Upper lobe of left lung (tissue), 6 donors: ENCODE data around the gene PPP2R2D. TPM values are rescaled to one million over a fixed set of nuclear protein-coding genes. Genes with fewer than 3 reads are reported as not detected.
A peak's percentile ranks its signal among the peaks of the same experiment; 100 is the strongest.

Source experiments
- ATAC-seq, 2 donors: fragments of 200-7000 bp; cut with Tn5 transposase; one replicate each; pipeline ENCODE4 v1.9.1; 2022; ENCODE audit warnings: mild to moderate bottlenecking in 2 of 2, moderate library complexity in 2 of 2; ENCODE audit not compliant: low FRiP score in 2 of 2
- DNase-seq, 2 donors: peaks; one replicate each; pipeline ENCODE4 v3.0.0-alpha.2; 2019 to 2020
- H3K27ac ChIP-seq, 4 donors: fragments of 200-600 bp; sonication (generic); one replicate each; pipeline ENCODE4 v1.5.1; 2016 to 2019
- H3K27me3 ChIP-seq, 4 donors: fragments of 200-600 bp; sonication (generic); one replicate each; pipeline ENCODE4 v1.5.1; 2017 to 2019
- H3K36me3 ChIP-seq, 4 donors: fragments of 200-600 bp; sonication (generic); one replicate each; pipeline ENCODE4 v1.5.1; 2016 to 2019
- H3K4me1 ChIP-seq, 4 donors: fragments of 200-600 bp; sonication (generic); one replicate each; pipeline ENCODE4 v1.5.1; 2018 to 2019
- H3K4me3 ChIP-seq, 4 donors: fragments of 200-600 bp; sonication (generic); one replicate each; pipeline ENCODE4 v1.5.1; 2017 to 2019; ENCODE audit warnings: mild to moderate bottlenecking in 2 of 4, moderate library complexity in 1 of 4
- H3K9me3 ChIP-seq, 4 donors: fragments of 200-600 bp; sonication (generic); one replicate each; pipeline ENCODE4 v1.5.1; 2018 to 2019
- EP300 ChIP-seq, 4 donors: sonication (generic); formaldehyde crosslinking; IDR thresholded peaks; one replicate each; pipeline ENCODE4 v1.5.1; 2017; ENCODE audit warnings: antibody characterized with exemption in 4 of 4, control low read depth in 2 of 4
- POLR2A ChIP-seq, 4 donors: fragments of 450-650 bp; IDR thresholded peaks; one replicate each; pipeline ENCODE4 v1.5.1; 2016 to 2017; ENCODE audit warnings: antibody characterized with exemption in 4 of 4, mild to moderate bottlenecking in 2 of 4
- POLR2AphosphoS5 ChIP-seq, 2 donors: sonication (generic); formaldehyde crosslinking; IDR thresholded peaks; one replicate each; pipeline ENCODE4 v1.5.1; 2017; ENCODE audit warnings: antibody characterized with exemption in 2 of 2
- WGBS, 2 donors: methylation state at CpG; one replicate each; pipeline ENCODE4 v1.1.5; 2017 to 2018; 5-methylcytosine and 5-hydroxymethylcytosine counted together
- total RNA-seq, 6 donors: library from RNA; depleted of rRNA in 4 of 6; stranded (reverse); fragments of >200 nt in 4 of 6; gene quantifications; one replicate each; pipeline versions ENCODE4 v1.1.0 to v1.2.1, GENCODE V29; 2016 to 2021
- TF ChIP-seq, protein P1 (sequence below), 6 experiments: fragments of 450-650 bp in 4 of 6; fragments of 200-600 bp in 2 of 6; sonication (generic) in 2 of 6; IDR thresholded peaks; one replicate each; pipeline ENCODE4 v1.5.1; 2016 to 2019; ENCODE audit warnings: antibody characterized with exemption in 6 of 6
- donor health status: DM: no; HTN: no; CAD: no; lungs with moderate emphysema.
- donor health status: DM: no; HTN: yes; CAD: no; lungs with severe emphysema.

The PPP2R2D gene
- total RNA-seq, result 10 to 100 TPM; 20.5 to 60.8 (median 28.7) TPM

GRCh38 chr10:131900350-131901152, at the start of gene PPP2R2D:
TSS of gene PPP2R2D (plus strand) at chr10:131901008. CDS start at chr10:131901149, 141 bp downstream.
- ATAC-seq (peak; percentile 97 to 98), DNase-seq (peak; percentile 96 to 98)
- Histone ChIP-seq H3K4me1 (peaks cover 37 to 47% (median 41%) of the 10 kb centered on the region in 4 donors), H3K9me3 (no peaks in the 10 kb centered on the region), H3K36me3 (peaks cover 0 to under 1% (median 0%) of the 10 kb centered on the region in 4 donors), H3K27me3 (peaks cover 0 to 3% (median 0%) of the 10 kb centered on the region in 4 donors), H3K27ac (peak within 1 kb of the TSS; percentile 91 to 98 (median 95)), H3K4me3 (peak within 1 kb of the TSS; percentile 77 to 95 (median 86))
- 2% methylated on average over 38 of the region's 107 CpGs; no CpG with 5 or more reads in 1 of the 2 donors for WGBS, 2 donors
- TF ChIP-seq, protein P1, sequence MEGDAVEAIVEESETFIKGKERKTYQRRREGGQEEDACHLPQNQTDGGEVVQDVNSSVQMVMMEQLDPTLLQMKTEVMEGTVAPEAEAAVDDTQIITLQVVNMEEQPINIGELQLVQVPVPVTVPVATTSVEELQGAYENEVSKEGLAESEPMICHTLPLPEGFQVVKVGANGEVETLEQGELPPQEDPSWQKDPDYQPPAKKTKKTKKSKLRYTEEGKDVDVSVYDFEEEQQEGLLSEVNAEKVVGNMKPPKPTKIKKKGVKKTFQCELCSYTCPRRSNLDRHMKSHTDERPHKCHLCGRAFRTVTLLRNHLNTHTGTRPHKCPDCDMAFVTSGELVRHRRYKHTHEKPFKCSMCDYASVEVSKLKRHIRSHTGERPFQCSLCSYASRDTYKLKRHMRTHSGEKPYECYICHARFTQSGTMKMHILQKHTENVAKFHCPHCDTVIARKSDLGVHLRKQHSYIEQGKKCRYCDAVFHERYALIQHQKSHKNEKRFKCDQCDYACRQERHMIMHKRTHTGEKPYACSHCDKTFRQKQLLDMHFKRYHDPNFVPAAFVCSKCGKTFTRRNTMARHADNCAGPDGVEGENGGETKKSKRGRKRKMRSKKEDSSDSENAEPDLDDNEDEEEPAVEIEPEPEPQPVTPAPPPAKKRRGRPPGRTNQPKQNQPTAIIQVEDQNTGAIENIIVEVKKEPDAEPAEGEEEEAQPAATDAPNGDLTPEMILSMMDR (IDR thresholded peaks at IDR 0.05), result peak in 2 of 6 experiments; percentile 2 to 5
- TF ChIP-seq POLR2A (IDR thresholded peaks at IDR 0.05), result peak in 3 of 4 donors; percentile 59 to 79 (median 75)
- TF ChIP-seq EP300 (IDR thresholded peaks at IDR 0.05), result no peak
- peak; percentile 59 to 69 for TF ChIP-seq POLR2AphosphoS5 (IDR thresholded peaks at IDR 0.05)

GRCh38 chr10:131851346-131851745, 49.5 kb upstream of the PPP2R2D start:
- Histone ChIP-seq H3K27me3 (no peaks in the 10 kb centered on the region), H3K4me1 (no peaks in the 10 kb centered on the region), H3K4me3 (no peak overlapping the region), H3K27ac (no peak overlapping the region), H3K36me3 (no peaks in the 10 kb centered on the region), H3K9me3 (no peaks in the 10 kb centered on the region)
- ATAC-seq (no peak), DNase-seq (peak in 1 of 2 donors; percentile 6)
- 93% methylated on average over 11 of the region's 11 CpGs for WGBS, 2 donors
- TF ChIP-seq POLR2AphosphoS5 (IDR thresholded peaks at IDR 0.05), result no peak
- TF ChIP-seq POLR2A (IDR thresholded peaks at IDR 0.05), result no peak
- no peak for TF ChIP-seq EP300 (IDR thresholded peaks at IDR 0.05)
- TF ChIP-seq, protein P1 (IDR thresholded peaks at IDR 0.05), result no peak

DNA sequence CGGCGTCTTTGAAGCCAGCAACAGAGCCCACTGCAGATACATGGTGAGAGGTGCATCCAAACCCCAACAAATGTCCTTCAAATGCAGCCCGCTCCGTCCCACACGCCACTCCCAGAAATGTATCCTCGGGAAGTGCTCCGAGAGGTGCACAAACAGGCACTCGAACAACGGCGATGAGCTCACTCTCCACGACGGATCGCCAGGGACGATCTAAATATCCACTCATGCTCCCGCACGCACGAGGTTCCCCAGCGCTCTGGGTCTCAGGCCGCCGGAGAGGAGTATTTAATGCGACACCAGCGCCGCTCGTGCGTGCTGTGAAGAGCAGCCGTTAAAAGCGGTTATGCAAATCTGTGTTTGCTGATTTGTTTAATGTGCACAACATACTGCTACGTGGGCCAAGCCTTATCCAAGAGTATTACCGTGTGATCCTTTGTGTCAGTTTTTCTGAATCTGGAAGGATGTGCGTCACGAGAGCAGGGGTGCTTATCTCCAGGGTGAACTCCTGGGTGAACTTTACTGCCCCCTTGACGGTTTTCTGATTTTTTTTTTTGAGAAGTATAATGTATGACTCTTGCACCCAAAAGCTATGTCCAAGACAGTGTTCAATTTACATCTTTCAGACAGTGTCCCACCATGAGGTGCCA, 48.5 kb upstream of the PPP2R2D start:
- no peaks in the 10 kb centered on the region for H3K36me3 ChIP-seq
- 94 to 95% methylated on average over 32 of the region's 32 CpGs for WGBS, 2 donors
- ATAC-seq, result no peak
- H3K9me3 ChIP-seq, result no peaks in the 10 kb centered on the region
- H3K4me3 ChIP-seq, result no peak overlapping the region
- no peaks in the 10 kb centered on the region for H3K4me1 ChIP-seq
- no peaks in the 10 kb centered on the region for H3K27me3 ChIP-seq
- TF ChIP-seq POLR2A (IDR thresholded peaks at IDR 0.05) (no peak), POLR2AphosphoS5 (IDR thresholded peaks at IDR 0.05) (no peak), EP300 (IDR thresholded peaks at IDR 0.05) (no peak)
- TF ChIP-seq, protein P1 (IDR thresholded peaks at IDR 0.05), result no peak
- DNase-seq, result peak; percentile 13 to 54
- no peak overlapping the region for H3K27ac ChIP-seq

- Histone ChIP-seq H3K9me3 (no peaks in the 10 kb centered on the region), H3K27me3 (no peaks in the 10 kb centered on the region), H3K4me3 (no peak overlapping the region), H3K36me3 (no peaks in the 10 kb centered on the region), H3K4me1 (no peaks in the 10 kb centered on the region), H3K27ac (no peak overlapping the region)
- TF ChIP-seq POLR2A (IDR thresholded peaks at IDR 0.05) (no peak), POLR2AphosphoS5 (IDR thresholded peaks at IDR 0.05) (no peak), EP300 (IDR thresholded peaks at IDR 0.05) (no peak)
- TF ChIP-seq, protein P1 (IDR thresholded peaks at IDR 0.05), result no peak
- WGBS, 2 donors, result 86 to 93% methylated on average over 10 to 18 of the region's 25 CpGs
- ATAC-seq, result no peak
- DNase-seq, result peak; percentile 17 to 63
These were observed 47.8 kb upstream of the PPP2R2D start for GRCh38 chr10:131852823-131853609.
